ENCODE results near the gene TARP.
"Not testable (repeated sequence)": the region's sequence is repeated elsewhere in the genome, so short reads cannot be mapped to it uniquely, and the experiment has no call there.

Gene TARP

GRCh38 chr7:38261601-38262000, 11.8 kb downstream of the TARP start:
- DNase-seq; H3K4me3 ChIP-seq (ENCODE audit: insufficient read depth, low read depth, low read length); H3K27me3 ChIP-seq (ENCODE audit: control insufficient read depth, insufficient read depth, low read length); H3K36me3 ChIP-seq (replicated peaks; ENCODE audit: control insufficient read depth, insufficient read depth, low read length): not testable (repeated sequence)

DNA sequence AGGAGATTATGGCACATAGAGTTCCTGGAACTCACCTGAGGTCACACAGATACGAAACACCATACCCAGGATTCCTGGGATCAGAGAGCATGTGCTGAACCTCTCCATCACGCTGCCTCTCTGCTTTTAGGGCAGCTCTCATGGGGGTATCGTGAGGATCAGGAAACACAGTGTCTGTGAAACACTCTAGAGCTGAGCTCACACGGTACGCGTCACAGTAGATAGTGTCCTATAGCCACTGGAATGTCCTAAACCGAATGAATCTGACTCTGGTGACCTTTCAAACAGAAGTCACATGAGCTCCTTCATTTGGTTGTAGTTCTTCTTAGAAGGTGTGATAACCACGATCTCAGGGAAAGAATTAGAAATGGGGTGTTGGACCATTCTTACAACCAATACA, 14.3 kb downstream of the TARP start:
- not testable (repeated sequence) for H3K4me3 ChIP-seq (ENCODE audit: insufficient read depth, low read depth, low read length); H3K27me3 ChIP-seq (ENCODE audit: control insufficient read depth, insufficient read depth, low read length); H3K36me3 ChIP-seq (replicated peaks; ENCODE audit: control insufficient read depth, insufficient read depth, low read length); DNase-seq

GRCh38 chr7:38257350-38257677, 16.1 kb downstream of the TARP start:
- no peak for DNase-seq
- no peak overlapping the region for H3K4me3 ChIP-seq (ENCODE audit: insufficient read depth, low read depth, low read length)
- H3K36me3 ChIP-seq (replicated peaks; ENCODE audit: control insufficient read depth, insufficient read depth, low read length), result no peaks in the 10 kb centered on the region
- H3K27me3 ChIP-seq (ENCODE audit: control insufficient read depth, insufficient read depth, low read length), result no peaks in the 10 kb centered on the region

GRCh38 chr7:38249849-38250248, 23.6 kb downstream of the TARP start:
- not testable (repeated sequence) for H3K4me3 ChIP-seq (ENCODE audit: insufficient read depth, low read depth, low read length); H3K36me3 ChIP-seq (replicated peaks; ENCODE audit: control insufficient read depth, insufficient read depth, low read length); DNase-seq; H3K27me3 ChIP-seq (ENCODE audit: control insufficient read depth, insufficient read depth, low read length)

DNA sequence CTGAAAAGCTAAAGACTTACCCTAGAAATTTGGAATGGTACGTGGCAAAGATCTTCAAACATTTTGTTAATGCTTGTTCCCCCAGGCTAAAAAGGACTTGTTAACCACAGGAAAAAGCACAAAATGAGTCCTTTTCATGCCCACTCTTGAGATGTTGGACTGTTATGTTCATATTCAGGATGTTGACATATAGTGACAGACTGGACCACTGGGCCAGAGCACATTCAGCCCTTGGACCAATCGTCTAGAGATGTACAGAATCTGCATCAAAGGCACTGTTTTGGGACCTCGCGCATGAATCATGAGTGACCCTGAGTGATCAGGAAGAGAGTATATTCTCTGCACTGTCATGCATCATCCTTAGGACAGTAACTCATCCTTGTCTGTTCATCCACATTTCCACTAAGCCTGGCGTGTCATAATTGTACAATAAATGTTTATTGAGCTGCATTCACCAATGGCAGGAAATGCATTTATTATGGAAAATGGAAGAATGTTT, 25.3 kb downstream of the TARP start:
- Histone ChIP-seq H3K36me3 (replicated peaks; ENCODE audit: control insufficient read depth, insufficient read depth, low read length) (no peaks in the 10 kb centered on the region), H3K27me3 (ENCODE audit: control insufficient read depth, insufficient read depth, low read length) (no peaks in the 10 kb centered on the region), H3K4me3 (ENCODE audit: insufficient read depth, low read depth, low read length) (no peak overlapping the region)
- no peak for DNase-seq

- no peak overlapping the region for H3K4me3 ChIP-seq (ENCODE audit: insufficient read depth, low read depth, low read length)
- DNase-seq, result no peak
- no peaks in the 10 kb centered on the region for H3K36me3 ChIP-seq (replicated peaks; ENCODE audit: control insufficient read depth, insufficient read depth, low read length)
- no peaks in the 10 kb centered on the region for H3K27me3 ChIP-seq (ENCODE audit: control insufficient read depth, insufficient read depth, low read length)
Observed at GRCh38 chr7:38245409-38245977, 27.9 kb downstream of the TARP start.

DNA sequence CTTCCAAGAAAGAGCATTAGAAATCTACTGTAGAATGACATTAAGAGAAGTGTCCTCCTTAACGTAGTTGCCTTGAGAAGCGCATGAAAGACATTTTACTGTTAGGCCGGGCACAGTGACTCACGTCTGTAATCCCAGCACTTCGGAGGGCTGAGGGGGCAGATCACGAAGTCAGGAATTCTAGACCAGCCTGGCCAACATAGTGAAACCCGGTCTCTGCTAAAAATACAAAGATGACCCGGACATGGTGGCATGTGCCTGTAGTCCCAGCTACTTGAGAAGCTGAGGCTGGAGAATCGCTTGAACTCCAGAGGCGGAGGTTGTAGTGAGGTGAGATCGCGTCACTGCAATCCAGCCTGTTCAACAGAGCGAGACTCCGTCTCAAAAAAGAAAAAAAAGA, 28.9 kb downstream of the TARP start:
- H3K27me3 ChIP-seq (ENCODE audit: control insufficient read depth, insufficient read depth, low read length), result no peaks in the 10 kb centered on the region
- H3K4me3 ChIP-seq (ENCODE audit: insufficient read depth, low read depth, low read length), result no peak overlapping the region
- no peak for DNase-seq
- H3K36me3 ChIP-seq (replicated peaks; ENCODE audit: control insufficient read depth, insufficient read depth, low read length), result no peaks in the 10 kb centered on the region

- H3K4me3 ChIP-seq (ENCODE audit: insufficient read depth, low read depth, low read length); DNase-seq; H3K36me3 ChIP-seq (replicated peaks; ENCODE audit: control insufficient read depth, insufficient read depth, low read length); H3K27me3 ChIP-seq (ENCODE audit: control insufficient read depth, insufficient read depth, low read length): not testable (repeated sequence)
Observed at GRCh38 chr7:38243345-38243744, 30.1 kb downstream of the TARP start.

DNA sequence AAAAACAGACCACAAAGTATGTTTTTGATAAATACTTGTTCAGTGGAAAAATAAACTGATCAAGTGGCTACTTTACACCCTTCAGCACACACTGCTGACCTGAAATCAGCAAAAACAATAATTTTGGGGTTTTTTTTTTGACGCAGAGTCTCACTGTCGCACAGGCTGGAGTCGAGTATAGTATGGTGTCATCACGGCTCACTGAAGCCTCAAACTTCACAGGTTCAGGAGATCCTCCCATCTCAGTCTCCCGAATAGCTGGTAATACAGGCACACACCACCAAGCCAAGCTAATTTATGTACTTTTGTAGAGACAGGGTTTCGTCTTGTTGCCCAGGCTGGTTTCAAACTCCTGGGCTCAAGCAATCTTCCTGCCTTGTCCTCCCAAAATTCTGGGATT, 30.6 kb downstream of the TARP start:
- no peak for DNase-seq
- no peaks in the 10 kb centered on the region for H3K27me3 ChIP-seq (ENCODE audit: control insufficient read depth, insufficient read depth, low read length)
- H3K4me3 ChIP-seq (ENCODE audit: insufficient read depth, low read depth, low read length), result no peak overlapping the region
- H3K36me3 ChIP-seq (replicated peaks; ENCODE audit: control insufficient read depth, insufficient read depth, low read length), result no peaks in the 10 kb centered on the region

- no peak for DNase-seq
- Histone ChIP-seq H3K4me3 (ENCODE audit: insufficient read depth, low read depth, low read length) (no peak overlapping the region), H3K36me3 (replicated peaks; ENCODE audit: control insufficient read depth, insufficient read depth, low read length) (no peaks in the 10 kb centered on the region), H3K27me3 (ENCODE audit: control insufficient read depth, insufficient read depth, low read length) (no peaks in the 10 kb centered on the region)
Observed at GRCh38 chr7:38241071-38241470, 32.4 kb downstream of the TARP start.

DNA sequence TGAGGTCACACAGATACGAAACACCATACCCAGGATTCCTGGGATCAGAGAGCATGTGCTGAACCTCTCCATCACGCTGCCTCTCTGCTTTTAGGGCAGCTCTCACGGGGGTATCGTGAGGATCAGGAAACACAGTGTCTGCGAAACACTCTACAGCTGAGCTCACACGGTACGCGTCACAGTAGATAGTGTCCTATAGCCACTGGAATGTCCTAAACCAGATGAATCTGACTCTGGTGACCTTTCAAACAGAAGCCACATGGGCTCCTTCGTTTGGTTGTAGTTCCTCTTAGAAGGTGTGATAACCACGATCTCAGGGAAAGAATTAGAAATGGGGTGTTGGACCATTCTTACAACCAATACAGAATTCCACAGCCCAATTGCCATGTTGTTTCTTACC, 34.3 kb downstream of the TARP start:
- not testable (repeated sequence) for H3K36me3 ChIP-seq (replicated peaks; ENCODE audit: control insufficient read depth, insufficient read depth, low read length); H3K4me3 ChIP-seq (ENCODE audit: insufficient read depth, low read depth, low read length); H3K27me3 ChIP-seq (ENCODE audit: control insufficient read depth, insufficient read depth, low read length); DNase-seq

DNA sequence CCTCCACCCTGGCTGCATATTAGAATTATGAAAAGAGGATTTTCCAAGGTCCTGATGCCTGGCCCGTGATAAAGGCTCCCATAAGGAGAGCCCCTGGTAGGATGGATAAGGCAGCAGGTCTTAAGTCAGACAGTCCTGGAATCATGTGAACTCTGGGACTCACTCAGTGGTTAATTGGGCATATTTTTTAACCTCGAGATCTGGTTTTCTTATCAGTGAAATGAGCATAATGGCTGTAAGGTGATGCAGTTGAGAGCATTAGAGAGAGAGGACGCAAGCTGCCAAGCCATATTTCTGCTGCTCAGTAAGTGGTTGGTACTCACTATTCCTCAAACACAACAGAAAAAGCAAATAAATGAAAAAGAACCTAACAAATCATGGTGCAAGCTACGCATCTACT, 37.8 kb downstream of the TARP start:
- no peak overlapping the region for H3K4me3 ChIP-seq (ENCODE audit: insufficient read depth, low read depth, low read length)
- no peak for DNase-seq
- H3K36me3 ChIP-seq (replicated peaks; ENCODE audit: control insufficient read depth, insufficient read depth, low read length), result no peaks in the 10 kb centered on the region
- no peaks in the 10 kb centered on the region for H3K27me3 ChIP-seq (ENCODE audit: control insufficient read depth, insufficient read depth, low read length)

- not testable (repeated sequence) for DNase-seq; H3K27me3 ChIP-seq (ENCODE audit: control insufficient read depth, insufficient read depth, low read length); H3K4me3 ChIP-seq (ENCODE audit: insufficient read depth, low read depth, low read length); H3K36me3 ChIP-seq (replicated peaks; ENCODE audit: control insufficient read depth, insufficient read depth, low read length)
Observed at GRCh38 chr7:38234759-38235158, 38.7 kb downstream of the TARP start.

DNA sequence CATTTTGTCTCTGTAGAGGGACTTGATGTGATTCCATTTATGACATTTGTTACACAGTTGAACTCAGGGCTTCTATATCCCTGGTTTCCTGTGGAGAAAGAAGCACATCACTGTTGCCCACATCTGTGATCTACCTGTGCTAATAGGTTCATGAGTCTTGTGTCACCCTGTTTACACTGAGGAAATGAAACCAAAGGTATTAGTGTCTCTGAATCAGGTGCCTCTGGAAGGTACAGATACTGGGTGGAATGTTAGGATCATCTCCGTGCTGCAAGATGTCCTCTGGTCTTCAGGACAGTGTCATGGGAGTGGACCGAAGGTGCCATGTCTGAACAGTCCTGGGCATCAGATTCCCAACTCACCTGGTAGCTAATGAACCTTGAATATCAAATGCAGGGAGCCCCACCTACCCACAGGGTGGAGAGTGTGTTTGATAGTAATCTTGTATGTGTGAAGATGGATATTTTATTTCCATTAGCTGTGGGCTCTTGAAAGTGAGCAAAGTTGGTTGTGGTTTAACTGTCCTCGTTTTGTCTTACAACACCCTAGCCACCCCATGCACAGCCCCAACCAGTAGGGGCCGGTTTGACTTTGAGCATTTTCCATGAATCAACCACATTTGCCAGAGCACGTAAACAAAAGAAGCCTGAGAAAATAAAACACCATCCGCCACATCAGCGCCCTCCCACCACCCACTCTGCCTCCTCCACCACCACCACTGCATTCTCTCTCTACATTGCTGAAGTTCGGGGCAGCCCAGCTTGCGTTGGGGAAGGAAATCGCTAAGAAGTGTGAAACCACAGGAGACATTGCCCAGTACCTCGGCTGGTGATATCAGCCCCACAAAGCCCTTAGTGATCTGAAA, 40.7 kb downstream of the TARP start:
- Histone ChIP-seq H3K4me3 (ENCODE audit: insufficient read depth, low read depth, low read length) (no peak overlapping the region), H3K36me3 (replicated peaks; ENCODE audit: control insufficient read depth, insufficient read depth, low read length) (no peaks in the 10 kb centered on the region), H3K27me3 (ENCODE audit: control insufficient read depth, insufficient read depth, low read length) (no peaks in the 10 kb centered on the region)
- no peak for DNase-seq

DNA sequence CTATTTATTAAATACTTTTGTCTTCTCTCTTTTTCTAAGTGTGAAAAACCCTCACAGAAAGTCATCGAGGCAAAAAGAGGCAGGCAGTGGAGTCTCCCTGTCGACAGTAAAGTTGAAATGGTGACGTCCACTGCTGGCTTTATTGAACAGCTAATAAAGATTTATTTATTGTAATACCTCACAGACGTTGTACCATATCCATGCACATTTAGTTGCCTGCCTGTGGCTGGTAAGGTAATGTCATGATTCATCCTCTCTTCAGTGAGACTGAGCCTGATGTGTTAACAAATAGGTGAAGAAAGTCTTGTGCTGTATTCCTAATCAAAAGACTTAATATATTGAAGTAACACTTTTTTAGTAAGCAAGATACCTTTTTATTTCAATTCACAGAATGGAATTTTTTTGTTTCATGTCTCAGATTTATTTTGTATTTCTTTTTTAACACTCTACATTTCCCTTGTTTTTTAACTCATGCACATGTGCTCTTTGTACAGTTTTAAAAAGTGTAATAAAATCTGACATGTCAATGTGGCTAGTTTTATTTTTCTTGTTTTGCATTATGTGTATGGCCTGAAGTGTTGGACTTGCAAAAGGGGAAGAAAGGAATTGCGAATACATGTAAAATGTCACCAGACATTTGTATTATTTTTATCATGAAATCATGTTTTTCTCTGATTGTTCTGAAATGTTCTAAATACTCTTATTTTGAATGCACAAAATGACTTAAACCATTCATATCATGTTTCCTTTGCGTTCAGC, 43.4 kb downstream of the TARP start:
- Histone ChIP-seq H3K36me3 (replicated peaks; ENCODE audit: control insufficient read depth, insufficient read depth, low read length) (no peaks in the 10 kb centered on the region), H3K4me3 (ENCODE audit: insufficient read depth, low read depth, low read length) (no peak overlapping the region), H3K27me3 (ENCODE audit: control insufficient read depth, insufficient read depth, low read length) (no peaks in the 10 kb centered on the region)
- no peak for DNase-seq
